Testis (tissue), 3 donors: ENCODE data around the gene SLC24A3. TPM values are rescaled to one million over a fixed set of nuclear protein-coding genes. Genes with fewer than 3 reads are reported as not detected.

Experiments used
- DNase-seq: peaks from one replicate; pipeline ENCODE4 v3.0.0-alpha.2; 2019
- H3K27ac ChIP-seq, 2 donors: fragments of 200-600 bp; sonication (generic); one replicate each; pipeline ENCODE4 v1.5.1; 2019
- H3K27me3 ChIP-seq: fragments of 200-600 bp; sonication (generic); one replicate; pipeline ENCODE4 v1.5.1; 2019
- H3K36me3 ChIP-seq: fragments of 200-600 bp; sonication (generic); one replicate; pipeline ENCODE4 v1.5.1; 2017; ENCODE audit warnings: low read depth; ENCODE audit errors: missing control alignments
- H3K4me1 ChIP-seq: fragments of 200-600 bp; sonication (generic); one replicate; pipeline ENCODE4 v1.5.1; 2019
- H3K4me3 ChIP-seq, 2 donors: fragments of 200-600 bp; sonication (generic); one replicate each; pipeline ENCODE4 v1.5.1; 2017 to 2019
- H3K9me3 ChIP-seq: fragments of 200-600 bp; sonication (generic); one replicate; pipeline ENCODE4 v1.5.1; 2017
- POLR2A ChIP-seq: fragments of 450-650 bp; IDR thresholded peaks from one replicate; pipeline ENCODE4 v1.6.1; 2017; ENCODE audit warnings: antibody characterized with exemption, mild to moderate bottlenecking, moderate library complexity
- WGBS, 2 donors: methylation state at CpG; one replicate each; pipeline ENCODE4 v1.1.5; 2018; 5-methylcytosine and 5-hydroxymethylcytosine counted together
- intact Hi-C: fragments of 100-400 bp; cut with DNase I; formaldehyde crosslinking; loops from one replicate; pipeline ENCODE4 v1.15.1; 2023; ENCODE audit warnings: low total_unique reads
- polyA plus RNA-seq: library from polyadenylated mRNA; stranded (reverse); fragments of 350-450 nt; fragmentation: Illumina TruSeq; extraction: RNeasy Lipid Tissue Mini Kit (QIAGEN cat#74804); gene quantifications from one replicate; pipeline ENCODE4 v1.2.3, GENCODE V29; 2014; ENCODE audit warnings: low read depth, low replicate concordance; ENCODE audit not compliant: insufficient read depth
- total RNA-seq, 2 donors: library from RNA; depleted of rRNA; stranded (reverse); fragments of >200 nt; gene quantifications; one replicate each; pipeline ENCODE4 v1.2.3, GENCODE V29; 2016
- TF ChIP-seq, protein P1 (sequence below), 3 experiments: fragments of 450-650 bp in 2 of 3; fragments of 200-600 bp in 1 of 3; sonication (generic) in 1 of 3; IDR thresholded peaks; one replicate each; pipeline ENCODE4 v1.5.1; 2016 to 2019; ENCODE audit warnings: antibody characterized with exemption in 3 of 3, mild to moderate bottlenecking in 2 of 3, moderate library complexity in 1 of 3

SLC24A3 gene
- total and polyA plus RNA-seq, 3 donors from 2014 or later: 2.4 to 4.5 (median 3.8) TPM

GRCh38 chr20:19760371-19760721 lies 547.9 kb downstream of the SLC24A3 start:
- no peak for DNase-seq
- Histone ChIP-seq H3K4me1 (peaks cover 17% of the 10 kb centered on the region), H3K27me3 (no peaks in the 10 kb centered on the region), H3K36me3 (no peaks in the 10 kb centered on the region), H3K9me3 (no peaks in the 10 kb centered on the region), H3K27ac (no peak overlapping the region), H3K4me3 (no peak overlapping the region)
- TF ChIP-seq, protein P1, sequence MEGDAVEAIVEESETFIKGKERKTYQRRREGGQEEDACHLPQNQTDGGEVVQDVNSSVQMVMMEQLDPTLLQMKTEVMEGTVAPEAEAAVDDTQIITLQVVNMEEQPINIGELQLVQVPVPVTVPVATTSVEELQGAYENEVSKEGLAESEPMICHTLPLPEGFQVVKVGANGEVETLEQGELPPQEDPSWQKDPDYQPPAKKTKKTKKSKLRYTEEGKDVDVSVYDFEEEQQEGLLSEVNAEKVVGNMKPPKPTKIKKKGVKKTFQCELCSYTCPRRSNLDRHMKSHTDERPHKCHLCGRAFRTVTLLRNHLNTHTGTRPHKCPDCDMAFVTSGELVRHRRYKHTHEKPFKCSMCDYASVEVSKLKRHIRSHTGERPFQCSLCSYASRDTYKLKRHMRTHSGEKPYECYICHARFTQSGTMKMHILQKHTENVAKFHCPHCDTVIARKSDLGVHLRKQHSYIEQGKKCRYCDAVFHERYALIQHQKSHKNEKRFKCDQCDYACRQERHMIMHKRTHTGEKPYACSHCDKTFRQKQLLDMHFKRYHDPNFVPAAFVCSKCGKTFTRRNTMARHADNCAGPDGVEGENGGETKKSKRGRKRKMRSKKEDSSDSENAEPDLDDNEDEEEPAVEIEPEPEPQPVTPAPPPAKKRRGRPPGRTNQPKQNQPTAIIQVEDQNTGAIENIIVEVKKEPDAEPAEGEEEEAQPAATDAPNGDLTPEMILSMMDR (IDR thresholded peaks at IDR 0.05): no peak
- TF ChIP-seq POLR2A: no peak
- intact Hi-C loops: no loop called here
- WGBS, 2 donors: 84 to 92% methylated on average over 3 of the region's 3 CpGs

- H3K4me1 ChIP-seq: peaks cover 17% of the 10 kb centered on the region
- TF ChIP-seq, protein P1 (IDR thresholded peaks at IDR 0.05): no peak
- no peak for TF ChIP-seq POLR2A
- no peak overlapping the region for H3K4me3 ChIP-seq
- intact Hi-C loops: no loop called here
- DNase-seq: no peak
- no peak overlapping the region for H3K27ac ChIP-seq
- no peaks in the 10 kb centered on the region for H3K27me3 ChIP-seq
- H3K9me3 ChIP-seq: no peaks in the 10 kb centered on the region
- H3K36me3 ChIP-seq: no peaks in the 10 kb centered on the region
Observed at GRCh38 chr20:19761326-19761725, 548.9 kb downstream of the SLC24A3 start.

DNA sequence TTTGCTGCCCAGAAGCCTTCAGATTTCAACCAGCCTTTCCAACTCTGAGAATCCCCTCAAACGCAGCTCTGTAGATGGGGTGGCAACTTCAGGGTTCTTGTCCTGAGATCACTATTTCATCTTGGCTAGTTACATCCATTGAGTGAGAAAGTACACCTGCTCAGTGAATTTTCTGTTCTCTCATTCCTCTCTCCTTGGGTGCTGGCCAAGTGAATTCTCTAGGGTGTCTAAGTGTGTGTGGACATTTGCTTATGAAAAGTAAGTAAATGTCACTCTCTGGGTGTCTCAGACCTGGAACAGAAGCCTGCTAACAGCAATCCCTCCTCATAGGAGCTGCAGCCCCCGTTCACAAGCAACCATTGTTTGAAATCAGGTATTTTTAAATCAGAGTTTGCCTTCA lies 549.4 kb downstream of the SLC24A3 start:
- intact Hi-C loops: no loop called here
- Histone ChIP-seq H3K36me3 (no peaks in the 10 kb centered on the region), H3K27me3 (no peaks in the 10 kb centered on the region), H3K9me3 (no peaks in the 10 kb centered on the region), H3K4me1 (peaks cover 15% of the 10 kb centered on the region), H3K4me3 (no peak overlapping the region), H3K27ac (no peak overlapping the region)
- DNase-seq: no peak
- 71 to 89% methylated on average over 2 of the region's 2 CpGs for WGBS, 2 donors
- TF ChIP-seq POLR2A: no peak
- TF ChIP-seq, protein P1 (IDR thresholded peaks at IDR 0.05): no peak

DNA sequence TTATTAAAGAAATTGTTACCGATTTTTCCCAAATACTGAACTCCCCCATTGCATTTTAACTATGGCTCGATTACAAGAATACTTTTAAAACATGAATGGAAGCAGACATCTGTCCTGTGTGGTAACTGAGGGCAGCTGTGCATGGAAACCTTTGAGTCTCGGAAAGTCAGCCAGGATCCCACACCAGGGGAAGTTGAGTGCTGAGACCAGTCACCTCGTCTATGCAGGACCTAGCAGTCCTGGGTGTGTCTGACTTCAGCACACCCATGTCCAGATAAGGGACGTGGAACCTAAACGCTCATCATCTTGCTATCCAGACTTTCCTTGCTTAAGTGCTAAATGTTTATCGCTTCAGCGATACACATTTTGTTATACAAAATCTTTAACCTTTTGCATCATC lies 551.8 kb downstream of the SLC24A3 start:
- Histone ChIP-seq H3K27me3 (no peaks in the 10 kb centered on the region), H3K36me3 (no peaks in the 10 kb centered on the region), H3K27ac (no peak overlapping the region), H3K4me1 (peaks cover 3% of the 10 kb centered on the region), H3K4me3 (no peak overlapping the region), H3K9me3 (no peaks in the 10 kb centered on the region)
- intact Hi-C loops: no loop called here
- DNase-seq: no peak
- TF ChIP-seq, protein P1 (IDR thresholded peaks at IDR 0.05): no peak
- TF ChIP-seq POLR2A: no peak
- 58 to 69% methylated on average over 8 of the region's 8 CpGs for WGBS, 2 donors

DNA sequence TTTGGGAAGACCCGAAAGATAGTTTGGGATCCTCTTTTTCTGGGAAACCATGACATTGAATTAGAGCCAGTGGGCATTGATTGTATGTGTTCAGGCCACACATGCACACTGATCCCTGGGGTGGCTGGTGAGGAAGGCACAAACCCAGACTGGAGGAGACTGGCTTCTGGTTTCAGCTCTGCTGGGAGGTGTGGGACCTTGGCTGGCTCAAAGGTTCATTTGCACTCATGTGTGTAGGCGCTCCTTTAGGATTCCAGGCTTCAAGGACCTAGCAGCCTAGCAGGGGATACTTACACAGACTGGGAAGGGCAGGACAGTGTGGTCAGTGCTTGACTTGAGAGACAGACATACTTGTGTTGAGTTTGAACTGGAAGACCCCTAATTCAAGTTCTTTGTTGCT lies 552.8 kb downstream of the SLC24A3 start:
- H3K4me3 ChIP-seq: no peak overlapping the region
- intact Hi-C loops: no loop called here
- no peaks in the 10 kb centered on the region for H3K4me1 ChIP-seq
- H3K36me3 ChIP-seq: no peaks in the 10 kb centered on the region
- WGBS, 2 donors: 88 to 98% methylated on average over 2 of the region's 2 CpGs
- no peak for TF ChIP-seq POLR2A
- TF ChIP-seq, protein P1 (IDR thresholded peaks at IDR 0.05): no peak
- no peak overlapping the region for H3K27ac ChIP-seq
- H3K27me3 ChIP-seq: no peaks in the 10 kb centered on the region
- H3K9me3 ChIP-seq: no peaks in the 10 kb centered on the region
- DNase-seq: no peak
